ENCODE data around the gene SPATA31A5.
"Not testable (repeated sequence)": the region's sequence is repeated elsewhere in the genome, so short reads cannot be mapped to it uniquely, and the experiment has no call there.

Gene SPATA31A5

GRCh38 chr9:60914107-60914506 is at the start of gene SPATA31A5:
SPATA31A5 (plus strand) TSS chr9:60914407; CDS start chr9:60914436, 29 bp downstream.
- DNase-seq = not testable (repeated sequence)

DNA sequence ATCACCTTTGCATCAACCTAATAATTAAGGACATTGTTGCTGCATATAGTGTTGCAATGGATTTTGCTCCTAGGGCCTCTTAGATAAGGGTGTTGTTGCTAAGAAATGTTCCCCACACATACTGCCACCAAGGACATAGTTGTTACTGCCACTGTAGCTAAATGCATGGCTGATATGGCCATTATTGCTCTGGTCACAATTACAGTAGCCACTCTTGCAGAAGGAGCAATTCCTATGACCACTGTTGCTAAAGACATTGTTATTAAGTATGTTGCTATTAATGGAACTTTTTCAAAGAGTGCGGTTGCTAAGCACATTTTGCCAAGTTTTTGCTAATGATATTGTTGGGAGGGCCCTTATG is 48.8 kb downstream of the SPATA31A5 start:
- DNase-seq = not testable (repeated sequence)

DNA sequence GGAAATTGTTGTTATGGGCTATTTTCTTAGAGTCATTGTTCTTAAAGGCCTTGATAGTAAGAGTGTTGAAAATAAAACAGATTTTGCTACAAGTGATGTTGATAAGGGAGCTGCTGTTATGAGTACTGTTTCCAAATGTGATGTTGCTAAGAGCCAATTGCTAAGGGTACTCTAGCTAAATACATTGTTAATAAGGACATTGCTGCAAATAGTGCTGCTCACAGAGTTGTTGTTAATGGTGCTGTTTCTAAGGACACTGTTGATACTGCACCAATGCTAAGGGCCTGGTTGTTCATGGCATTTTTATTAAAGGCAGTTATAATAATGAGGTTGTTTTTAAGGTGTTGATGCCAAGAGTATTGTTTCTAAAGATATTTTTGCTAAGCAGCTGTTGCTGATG is 52.2 kb downstream of the SPATA31A5 start:
- DNase-seq = not testable (repeated sequence)

Measured in DMS79 (cell line).